Activated naive CD4-positive, alpha-beta T cell treated with anti-CD3 and anti-CD28 coated beads, Interleukin-2, amount 50 U/mL, for 16 hours (primary cell): ENCODE results near the gene LRRC47.

Experiments used
- DNase-seq: peaks from one replicate; pipeline ENCODE4 v3.0.0-alpha.2; 2020

LRRC47 gene

DNA sequence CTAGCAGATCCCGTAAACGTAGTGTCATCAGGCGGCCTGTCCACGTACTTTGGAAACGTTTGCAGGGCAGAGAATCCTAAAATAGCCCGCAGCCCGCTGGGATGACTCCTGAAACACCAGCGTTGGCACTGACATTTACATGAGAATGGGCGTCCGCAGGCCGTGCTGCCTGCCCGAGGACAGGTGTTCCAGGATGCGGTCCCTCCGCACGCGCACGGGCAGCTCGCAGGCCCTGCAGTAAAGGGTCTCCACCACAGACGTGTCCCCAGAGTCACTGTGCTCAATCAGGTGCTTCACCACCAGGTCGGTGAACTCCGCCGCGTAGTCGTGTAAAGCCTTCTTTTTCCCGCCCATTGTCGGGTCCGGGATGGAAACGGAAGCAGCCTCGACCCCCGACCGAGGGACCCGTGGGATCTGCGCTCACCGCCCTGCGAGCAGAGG, 49.9 kb downstream of the LRRC47 start:
- DNase-seq, result no peak

DNA sequence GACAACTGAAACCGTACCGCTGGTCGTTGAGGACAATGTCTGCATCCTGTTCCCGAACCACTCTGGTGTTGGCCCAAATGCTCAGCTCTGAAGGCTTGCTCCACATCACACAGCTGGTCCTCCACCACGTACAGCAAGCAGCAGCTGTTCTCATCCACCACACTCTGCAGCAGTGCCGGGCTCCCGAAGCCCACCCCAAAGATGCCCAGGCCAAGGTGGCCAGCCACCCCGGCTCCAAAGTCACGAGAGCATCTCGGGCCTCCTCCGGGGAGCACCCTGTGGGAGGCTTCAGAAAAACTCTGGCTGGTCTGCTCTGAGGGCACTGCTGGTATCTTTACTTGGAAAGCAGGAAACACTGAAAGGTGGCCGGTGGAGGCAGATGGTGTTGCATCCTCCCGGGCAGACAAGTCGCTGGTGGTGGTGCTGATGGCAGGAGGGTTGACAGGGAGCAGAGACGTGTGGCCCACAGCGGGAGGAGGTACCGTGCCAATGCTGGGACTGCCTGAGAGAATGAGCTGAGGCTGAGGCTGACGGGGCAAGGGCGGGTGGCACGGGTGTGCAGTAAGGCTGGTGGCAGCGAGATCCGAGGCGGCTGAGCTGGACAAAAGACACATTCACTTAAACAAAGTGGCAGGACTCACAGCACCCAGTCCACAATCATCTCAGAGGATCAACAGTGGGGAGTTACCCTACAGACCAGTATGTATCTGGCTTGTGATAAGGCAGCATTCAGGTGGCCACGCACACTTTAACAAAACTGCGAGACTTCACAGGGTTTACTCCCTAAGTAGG, 50.5 kb downstream of the LRRC47 start:
- DNase-seq, result no peak

DNA sequence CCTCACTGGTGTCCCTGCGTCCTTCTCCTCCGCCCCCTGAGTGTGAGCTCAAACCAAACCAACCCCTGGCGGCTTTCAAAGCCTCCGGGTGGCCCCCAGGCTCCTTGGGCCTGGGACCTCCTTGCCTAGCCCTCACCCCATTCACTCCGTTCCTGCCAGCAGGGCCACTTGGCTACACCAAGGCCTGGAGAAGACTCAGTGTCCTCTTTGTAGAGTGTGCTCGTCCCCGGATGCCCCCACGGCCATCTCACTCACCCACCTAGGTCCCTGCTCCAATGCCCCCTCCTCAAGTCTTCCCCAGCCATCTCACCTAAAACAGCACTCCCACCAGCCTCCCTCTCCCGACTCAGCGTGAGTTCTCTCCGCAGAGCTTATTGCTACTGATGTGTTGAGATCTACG, 51.2 kb downstream of the LRRC47 start:
- no peak for DNase-seq

DNA sequence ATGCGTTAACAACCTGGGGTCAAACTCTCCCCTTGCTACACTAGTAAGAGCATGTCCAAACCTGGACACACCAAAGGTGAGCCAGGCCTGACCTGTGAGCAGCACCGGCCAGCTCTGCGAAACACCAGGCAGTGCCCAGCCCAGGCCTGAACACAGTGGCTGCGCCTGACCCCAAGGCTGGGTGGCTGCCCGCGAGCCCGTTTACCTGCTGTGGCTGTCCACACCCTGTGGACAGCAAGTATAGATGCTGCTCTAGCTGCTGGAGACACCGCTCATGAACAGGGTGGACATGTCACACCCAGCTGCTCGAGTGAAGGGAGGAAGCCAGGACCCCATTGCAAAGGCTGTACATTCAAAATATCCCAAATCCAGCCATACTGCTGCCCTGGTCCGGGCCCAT, 51.7 kb downstream of the LRRC47 start:
- DNase-seq, result no peak

DNA sequence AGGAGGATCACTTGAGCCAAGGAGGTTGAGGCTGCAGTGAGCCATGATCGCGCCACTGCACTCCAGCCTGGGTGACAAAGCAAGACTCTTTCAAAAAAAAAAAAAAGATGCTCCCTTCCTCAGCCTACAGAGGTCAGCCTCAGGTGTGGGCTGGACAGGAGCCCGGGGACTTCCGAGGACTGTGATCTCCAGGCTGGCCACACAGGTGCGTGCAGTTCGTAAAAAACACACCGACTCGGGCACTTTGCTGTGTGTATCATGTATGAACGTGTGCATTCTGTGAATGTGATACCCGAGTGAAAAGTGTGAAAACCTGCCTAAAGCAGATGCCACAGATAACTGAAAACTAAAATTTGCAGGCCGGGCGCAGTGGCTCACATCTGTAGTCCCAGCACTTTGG, 52.5 kb downstream of the LRRC47 start:
- DNase-seq, result no peak

DNA sequence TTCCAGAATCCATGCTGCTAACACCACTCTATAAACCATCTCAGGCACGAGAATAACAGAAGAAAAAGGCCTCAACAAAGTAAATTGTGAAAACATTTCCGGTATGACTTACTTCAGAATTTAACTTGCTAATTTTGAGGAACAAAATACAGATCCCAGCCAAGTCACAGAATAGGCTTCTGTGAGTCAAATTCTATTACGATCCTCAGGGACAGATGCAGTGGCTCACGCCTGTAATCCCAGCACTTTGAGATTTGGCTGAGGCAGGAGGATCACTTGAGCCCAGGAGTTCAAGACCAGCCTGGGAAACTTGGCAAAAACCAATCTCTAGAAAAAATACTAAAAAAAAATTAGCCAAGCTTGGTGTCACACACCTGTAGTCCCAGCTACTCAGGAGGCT, 52.9 kb downstream of the LRRC47 start:
- DNase-seq, result no peak

DNA sequence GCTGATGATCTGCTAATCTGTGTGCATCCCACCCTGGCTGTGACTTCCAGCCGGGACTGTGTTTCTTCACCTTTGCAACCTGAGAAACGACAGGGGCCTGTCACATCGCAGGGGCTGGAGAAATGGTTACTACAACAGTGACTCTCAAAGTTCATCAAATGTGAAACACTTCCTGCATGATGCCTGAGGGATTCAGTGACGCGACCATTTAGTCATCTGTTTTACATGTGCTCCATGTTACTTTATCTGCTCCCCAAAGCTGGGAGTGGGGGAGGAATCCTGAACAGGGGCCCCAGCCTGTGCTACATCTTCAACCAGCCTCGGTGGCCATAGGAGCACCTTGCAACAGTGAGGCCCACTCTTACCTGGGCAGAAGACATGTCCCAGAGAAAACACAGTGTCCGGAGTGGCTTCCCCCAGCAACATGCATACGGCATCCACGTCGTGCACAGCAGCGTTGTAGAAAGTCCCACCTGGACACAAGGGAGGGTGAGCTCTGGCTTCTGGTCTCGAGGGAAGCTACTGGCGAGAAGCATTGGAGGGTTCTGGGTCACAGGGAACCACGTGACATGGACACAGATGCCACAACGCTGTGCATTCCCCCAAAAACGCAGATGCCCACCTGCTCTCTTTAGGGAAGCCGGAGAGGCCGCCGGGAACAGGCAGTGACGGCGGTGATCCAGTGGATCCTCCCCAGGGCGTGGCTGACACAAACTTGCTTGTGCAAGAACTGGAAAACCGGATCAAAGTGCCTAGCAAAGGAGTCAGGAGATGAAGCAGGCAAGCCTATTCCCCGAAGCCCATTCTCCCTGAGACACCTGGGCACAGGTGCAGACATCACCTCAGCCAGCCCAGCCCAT, 53.6 kb downstream of the LRRC47 start:
- DNase-seq, result no peak

DNA sequence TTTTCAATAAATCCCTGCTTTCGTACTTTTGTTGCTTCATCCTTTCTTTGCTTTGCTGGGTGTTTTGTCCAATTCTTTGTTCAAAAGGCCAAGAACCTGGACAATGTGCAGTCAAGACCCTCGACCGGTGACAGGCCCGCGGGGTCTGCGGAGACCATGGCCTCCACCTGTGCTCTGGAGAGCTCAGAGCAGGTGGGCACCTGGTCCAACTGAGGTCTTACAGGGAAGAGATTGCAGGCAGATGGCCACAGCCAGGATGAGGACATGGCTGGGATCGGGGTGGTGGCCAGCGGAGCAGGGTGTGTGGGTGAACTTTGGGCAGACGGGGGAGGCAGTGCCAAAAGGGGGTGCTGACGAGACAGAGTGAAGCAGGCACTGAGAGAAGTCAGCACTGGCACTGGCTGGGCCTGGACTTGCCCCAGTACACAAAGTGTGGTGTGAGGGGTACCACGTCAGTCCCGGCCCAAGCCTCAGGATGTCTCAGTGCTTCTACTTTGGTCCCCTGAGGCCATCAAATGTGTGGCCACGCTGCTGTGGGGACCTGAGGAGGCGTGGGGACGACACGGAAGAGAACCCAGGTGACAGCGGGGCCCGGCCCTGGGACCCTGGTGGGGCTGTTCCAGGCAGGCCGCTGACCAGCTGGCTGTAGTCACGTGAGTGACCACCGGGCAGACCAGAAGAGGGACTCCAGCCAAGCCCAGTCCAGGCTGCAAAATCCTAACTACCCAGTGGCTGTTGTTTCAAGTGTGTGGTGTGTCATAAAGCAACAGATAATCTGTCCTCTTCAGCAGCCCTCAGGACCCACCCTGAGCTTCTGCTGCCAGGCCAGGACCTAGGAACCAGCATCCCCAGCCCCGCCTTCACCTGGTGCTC, 54.5 kb downstream of the LRRC47 start:
- DNase-seq, result no peak

DNA sequence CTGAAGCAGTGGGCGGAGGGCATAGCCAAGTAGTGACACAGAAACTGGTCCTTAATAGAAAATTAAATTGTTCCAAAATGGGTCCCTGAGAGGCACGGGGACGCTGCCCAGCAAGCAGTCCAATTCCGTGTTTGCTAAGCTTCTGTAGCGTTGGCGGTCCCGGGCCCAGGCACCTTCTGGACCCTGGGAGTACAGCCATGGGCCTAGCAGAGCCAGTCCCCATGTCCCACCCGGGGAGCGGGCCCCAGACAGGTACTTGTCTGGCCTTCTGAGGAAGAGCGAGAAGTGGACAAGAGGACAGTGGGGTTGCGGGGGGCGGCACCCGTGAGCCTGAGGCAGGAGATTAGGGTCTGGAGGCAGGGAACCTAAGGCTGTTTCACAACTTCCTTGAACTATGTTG, 55.5 kb downstream of the LRRC47 start:
- no peak for DNase-seq

DNA sequence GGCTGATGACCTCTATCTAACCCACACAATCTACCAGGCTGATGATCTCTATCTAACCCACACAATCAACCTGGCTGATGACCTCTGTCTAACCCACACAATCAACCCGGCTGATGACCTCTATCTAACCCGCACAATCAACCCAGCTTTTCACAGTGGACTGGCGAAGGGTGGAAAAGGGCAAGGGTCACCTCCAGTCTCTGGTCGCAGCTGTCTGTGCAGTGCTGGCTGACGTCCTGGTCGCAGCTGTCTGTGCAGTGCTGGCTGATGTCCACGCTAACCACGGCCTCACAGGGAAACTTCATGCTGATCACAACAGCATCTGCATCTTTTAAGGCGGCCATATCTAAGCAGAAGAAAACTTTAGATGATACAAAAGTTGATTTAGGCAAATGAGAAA, 56.3 kb downstream of the LRRC47 start:
- no peak for DNase-seq

DNA sequence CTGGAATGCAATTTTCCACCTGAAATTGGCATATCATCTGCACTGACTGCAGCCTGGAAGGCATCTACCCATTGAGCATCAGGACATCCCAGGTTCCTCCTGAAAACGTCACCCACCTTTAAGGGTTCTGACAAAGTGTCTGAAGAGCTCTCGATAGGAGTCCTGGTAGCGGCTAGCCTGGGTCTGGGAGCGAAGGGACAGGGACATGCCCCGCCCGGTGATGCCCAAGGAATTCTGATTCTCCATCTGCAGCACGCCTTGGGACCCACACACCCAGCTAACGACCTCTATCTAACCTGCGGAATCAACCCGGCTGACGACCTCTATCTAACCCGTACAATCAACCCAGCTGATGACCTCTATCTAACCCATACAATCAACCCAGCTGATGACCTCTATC, 57.4 kb downstream of the LRRC47 start:
- DNase-seq, result no peak

DNA sequence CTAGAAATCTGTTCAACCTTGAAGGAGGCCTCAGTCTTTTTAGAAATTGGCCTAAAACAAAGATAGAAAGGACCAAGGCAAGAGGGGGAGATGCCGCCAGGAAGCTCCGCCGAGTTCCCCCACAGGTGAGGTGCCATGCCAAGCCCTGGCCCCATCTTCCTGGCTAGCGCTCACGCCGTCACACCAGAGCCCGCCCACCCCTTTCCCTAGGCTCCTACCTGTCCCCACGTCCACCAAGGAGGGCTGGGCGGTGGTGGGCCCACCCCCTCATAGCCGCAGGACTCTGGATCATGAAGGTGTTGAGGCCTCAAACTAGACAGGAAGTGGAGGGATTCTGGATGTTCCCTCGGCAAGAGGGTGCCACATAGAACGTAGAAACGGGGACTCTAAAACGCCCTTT, 59.6 kb downstream of the LRRC47 start:
- no peak for DNase-seq

DNA sequence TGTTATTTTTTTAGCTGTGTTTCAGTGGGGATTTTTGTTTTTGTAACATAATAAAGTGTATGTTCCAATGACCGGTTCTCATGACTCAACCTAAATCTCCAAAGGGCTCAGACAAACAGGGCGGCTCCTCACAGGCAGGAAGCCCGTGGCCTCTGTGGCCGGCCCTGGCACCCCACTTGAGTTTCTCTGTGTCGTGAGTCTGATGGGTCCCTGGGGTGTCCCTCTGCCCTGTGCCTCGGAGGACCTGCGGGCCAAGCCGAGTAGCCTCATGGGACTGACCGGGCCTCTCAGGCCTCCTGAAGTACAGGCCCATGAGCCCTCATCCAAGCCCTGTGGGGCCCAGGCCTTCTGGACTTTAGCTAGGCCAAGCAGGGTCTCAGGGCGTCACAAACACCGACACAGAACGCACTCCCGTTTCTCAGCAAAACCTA, 60.2 kb downstream of the LRRC47 start:
- no peak for DNase-seq

DNA sequence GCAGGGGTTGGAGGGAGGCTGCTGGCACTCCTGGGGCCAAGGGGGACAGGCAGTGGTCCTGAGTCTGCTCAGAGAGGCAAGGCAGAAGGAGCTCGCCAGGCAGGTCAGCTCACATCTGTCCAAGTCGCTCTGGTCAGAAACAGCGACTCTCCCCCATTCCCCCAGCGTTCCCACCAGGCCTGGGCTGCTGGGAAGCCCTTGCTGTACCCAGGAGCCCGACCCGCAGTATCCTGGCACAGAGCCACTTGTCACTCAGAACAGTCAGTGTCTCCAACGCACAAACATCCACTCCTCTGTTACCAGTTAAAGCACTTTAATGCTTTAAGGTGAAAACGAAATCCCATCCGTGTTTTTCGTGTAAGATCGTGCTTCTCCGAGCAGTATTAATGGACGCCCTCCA, 60.6 kb downstream of the LRRC47 start:
- DNase-seq, result no peak

DNA sequence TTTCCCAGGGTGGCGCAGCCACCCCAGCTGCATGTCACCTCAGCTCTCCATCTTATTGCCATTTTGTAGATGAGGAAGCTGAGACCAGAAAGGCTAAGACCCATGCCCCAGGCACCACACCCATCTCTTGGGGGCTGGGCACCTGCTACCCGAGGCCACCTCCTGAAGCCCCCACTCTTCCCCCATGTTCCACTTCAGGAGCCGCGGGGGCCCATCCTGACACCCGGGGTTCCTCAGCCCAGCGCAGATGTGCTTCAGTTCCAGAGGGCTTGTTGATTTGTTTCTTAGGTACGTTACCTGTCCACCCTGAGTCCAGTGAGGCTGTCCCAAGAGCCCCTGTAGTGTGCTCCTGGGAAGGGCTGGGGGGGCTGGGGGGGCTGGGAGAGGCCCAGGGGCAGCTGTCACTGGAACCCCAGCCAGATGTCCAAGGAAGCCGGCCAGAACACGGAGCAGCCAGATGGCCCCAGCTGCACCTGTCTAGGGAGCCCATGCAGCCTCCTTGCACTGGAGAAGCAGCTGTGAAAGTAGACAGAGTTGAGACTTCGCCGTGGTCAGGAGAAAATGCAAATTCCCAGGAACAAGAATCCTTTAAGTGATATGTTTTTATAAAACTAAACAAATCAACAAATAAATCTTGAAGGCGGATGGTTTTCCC, 61.1 kb downstream of the LRRC47 start:
- no peak for DNase-seq

DNA sequence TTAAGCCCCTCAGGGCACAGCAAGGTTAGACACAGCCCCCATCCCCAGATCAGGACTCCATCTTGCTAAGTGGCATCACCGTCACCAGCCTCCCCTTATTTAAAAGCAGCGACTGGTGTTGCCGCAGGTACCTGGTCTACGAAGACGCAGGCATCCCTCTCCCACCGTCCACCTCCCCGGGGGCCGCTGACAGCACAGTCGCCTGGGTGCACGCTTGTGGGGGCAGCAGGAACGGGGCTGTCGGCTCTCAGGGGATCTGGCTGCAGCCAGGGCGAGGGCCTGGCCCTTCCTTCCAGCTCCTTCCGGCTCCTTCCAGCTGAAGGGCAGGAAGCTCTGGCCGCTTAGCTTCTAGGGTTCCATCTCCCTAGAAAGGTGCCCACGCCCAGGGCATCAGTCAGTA, 61.7 kb downstream of the LRRC47 start:
- no peak for DNase-seq

DNA sequence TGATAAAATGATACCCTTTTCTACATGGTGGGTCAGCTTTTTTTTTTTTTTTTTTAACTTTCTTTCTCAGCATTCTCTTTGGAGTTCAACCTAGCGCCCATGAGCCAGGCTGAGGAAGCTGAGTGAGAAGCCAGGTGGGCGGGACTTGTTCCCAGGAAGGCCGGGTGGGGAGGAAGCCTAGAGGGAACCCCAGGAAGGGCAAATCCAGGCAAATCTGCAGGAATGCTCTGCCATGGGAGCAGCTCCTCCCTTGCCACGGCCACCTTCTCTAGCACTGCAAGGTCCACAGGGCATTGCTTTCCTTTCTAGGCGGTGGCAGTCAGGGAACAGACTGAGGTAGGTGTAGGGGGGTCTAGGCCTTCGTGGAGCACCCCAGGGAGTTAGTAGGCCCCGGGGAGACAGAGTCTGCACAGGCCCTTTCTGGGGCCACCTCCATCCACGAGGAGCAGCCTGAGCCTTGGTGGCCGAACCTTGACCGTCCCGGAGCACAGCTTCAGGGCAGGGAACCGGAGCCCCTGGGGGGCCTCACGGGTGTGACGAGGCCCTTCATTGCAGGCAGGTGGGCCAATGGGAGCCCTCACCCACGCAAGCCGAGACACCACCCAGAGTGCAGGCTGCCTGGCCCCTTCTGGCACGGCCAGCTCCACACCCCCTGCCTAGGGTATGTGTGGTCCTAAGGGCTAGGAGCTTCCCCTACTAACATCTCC, 62.3 kb downstream of the LRRC47 start:
- DNase-seq, result no peak

DNA sequence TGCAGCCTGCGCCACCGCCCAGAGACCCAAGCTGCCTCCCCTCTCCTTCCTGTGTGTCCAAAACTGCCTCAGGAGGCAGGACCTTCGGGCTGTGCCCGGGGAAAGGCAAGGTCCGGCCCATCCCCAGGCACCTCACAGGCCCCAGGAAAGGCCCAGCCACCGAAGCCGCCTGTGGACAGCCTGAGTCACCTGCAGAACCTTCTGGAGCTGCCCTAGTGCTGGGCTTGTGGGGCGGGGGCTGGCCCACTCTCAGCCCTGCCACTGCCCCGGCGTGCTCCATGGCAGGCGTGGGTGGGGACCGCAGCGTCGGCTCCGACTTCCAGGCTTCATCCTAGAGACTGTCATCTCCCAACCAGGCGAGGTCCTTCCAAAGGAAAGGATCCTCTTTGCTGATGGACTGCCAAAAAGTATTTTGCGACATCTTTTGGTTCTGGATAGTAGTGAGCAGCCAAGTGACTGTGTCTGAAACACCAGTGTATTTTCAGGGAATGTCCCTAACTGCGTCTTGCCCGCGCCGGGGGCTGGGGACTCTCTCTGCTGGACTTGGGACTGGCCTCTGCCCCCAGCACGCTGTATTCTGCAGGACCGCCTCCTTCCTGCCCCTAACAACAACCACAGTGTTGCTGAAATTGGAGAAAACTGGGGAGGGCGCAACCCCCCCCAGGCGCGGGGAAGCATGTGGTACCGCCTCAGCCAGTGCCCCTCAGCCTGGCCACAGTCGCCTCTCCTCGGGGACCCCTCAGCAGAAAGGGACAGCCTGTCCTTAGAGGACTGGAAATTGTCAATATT, 63.0 kb downstream of the LRRC47 start:
- DNase-seq, result no peak

DNA sequence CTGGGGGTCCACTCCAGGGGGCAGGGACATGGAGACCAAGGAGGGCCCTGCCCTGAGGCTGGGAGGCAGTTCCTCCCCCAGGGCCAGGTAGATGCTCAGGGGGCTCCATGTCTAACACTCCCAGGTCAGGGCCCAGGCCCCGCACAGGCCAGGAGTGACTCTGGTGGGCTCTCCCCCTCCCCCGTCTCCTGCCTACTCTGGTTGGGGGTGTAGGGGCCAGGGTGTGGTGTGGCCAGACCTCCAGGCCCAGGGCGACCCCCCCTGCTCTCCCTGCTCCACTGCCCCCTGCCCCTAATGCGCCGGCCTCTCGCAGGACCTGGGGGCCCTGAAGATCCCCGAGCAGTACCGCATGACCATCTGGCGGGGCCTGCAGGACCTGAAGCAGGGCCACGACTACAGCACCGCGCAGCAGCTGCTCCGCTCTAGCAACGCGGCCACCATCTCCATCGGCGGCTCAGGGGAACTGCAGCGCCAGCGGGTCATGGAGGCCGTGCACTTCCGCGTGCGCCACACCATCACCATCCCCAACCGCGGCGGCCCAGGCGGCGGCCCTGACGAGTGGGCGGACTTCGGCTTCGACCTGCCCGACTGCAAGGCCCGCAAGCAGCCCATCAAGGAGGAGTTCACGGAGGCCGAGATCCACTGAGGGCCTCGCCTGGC, 63.7 kb downstream of the LRRC47 start:
- DNase-seq, result no peak

DNA sequence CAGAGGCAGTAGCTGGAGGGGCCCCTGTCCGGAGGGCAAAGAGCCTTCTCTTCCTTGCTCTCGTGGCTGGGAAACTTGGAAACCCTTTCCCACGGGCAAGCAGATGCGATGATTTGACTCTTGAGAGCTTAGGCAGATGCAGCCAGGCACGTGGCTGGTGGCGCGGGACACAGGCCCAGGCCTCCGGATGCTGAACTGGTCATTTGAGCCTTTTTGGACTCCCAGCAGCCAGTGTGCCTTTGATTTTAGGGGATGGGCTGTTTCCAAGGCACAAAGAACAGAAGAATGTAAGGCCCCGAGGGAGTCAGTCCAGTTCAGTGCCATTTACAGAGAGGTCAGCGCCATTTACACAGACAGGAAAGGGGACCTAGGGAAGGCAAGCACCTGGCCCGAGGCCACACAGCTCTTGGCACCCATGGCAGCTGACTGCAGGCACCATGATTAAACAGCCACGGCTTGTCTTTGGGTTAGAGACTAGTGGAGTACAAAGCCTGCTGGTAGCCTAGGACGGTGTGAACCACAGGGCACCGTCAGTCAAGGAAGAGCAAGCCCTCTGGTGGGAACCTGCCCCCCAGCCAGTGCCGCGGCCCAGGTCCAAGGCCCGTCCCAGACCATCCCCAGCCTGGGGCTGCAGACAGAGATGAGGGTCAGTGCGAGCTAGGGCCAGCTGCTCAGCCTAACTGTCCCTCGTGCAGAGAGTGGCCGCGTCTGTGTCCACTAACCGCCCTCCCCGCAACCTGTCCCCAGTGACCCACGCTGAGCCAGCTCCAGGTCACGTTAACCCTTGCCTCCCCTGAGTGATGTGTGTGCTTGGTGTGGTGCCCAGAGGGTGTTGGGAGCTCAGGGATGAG, 64.5 kb downstream of the LRRC47 start:
- no peak for DNase-seq
